PC-3 (cell line): ENCODE data around the gene EBLN1. TPM values are rescaled to one million over a fixed set of nuclear protein-coding genes. Genes with fewer than 3 reads are reported as not detected.
A peak's percentile ranks its signal among the peaks of the same experiment; 100 is the strongest.

Experiments used
- ATAC-seq: fragments of 200-7000 bp; cut with Tn5 transposase; 2 replicates; pipeline ENCODE4 v1.9.1; 2020; ENCODE audit warnings: mild to moderate bottlenecking, moderate library complexity
- BruUV-seq: library from RNA; stranded (reverse); fragments of 400-500 nt; replicated peaks from 2 replicates; lab custom pipeline; 2021; lab: Mats Ljungman, UMichigan
- CTCF ChIA-PET: fragments of 300-600 bp; sonication (Branson Sonifier 250); formaldehyde crosslinking; loops from one replicate; lab custom pipeline; 2022; ENCODE audit warnings: antibody characterized with exemption; lab: Charles Lee
- POLR2A ChIA-PET: fragments of 300-600 bp; sonication (Branson Sonifier 250); formaldehyde crosslinking; loops from one replicate; lab custom pipeline; 2022; ENCODE audit warnings: antibody characterized with exemption; ENCODE audit not compliant: unreplicated experiment; lab: Charles Lee
- DNase-seq: peaks from one replicate; pipeline ENCODE4 v3.0.0-alpha.2; 2015
- H2AFZ ChIP-seq: fragments of 300-600 bp; sonication (generic); 2 replicates; pipeline ENCODE4 v1.6.0; 2016; ENCODE audit warnings: antibody characterized with exemption, low read length
- H3F3A ChIP-seq: fragments of 300-600 bp; sonication (generic); one replicate; pipeline ENCODE4 v1.6.0; 2017; ENCODE audit warnings: antibody characterized with exemption, low read length, control low read depth, mild to moderate bottlenecking; ENCODE audit not compliant: unreplicated experiment
- H3K27ac ChIP-seq: fragments of 300-600 bp; sonication (generic); 2 replicates; pipeline ENCODE4 v1.5.1; 2016; ENCODE audit warnings: mild to moderate bottlenecking, low read length
- H3K27me3 ChIP-seq: fragments of 300-600 bp; sonication (generic); 2 replicates; pipeline ENCODE4 v1.6.1; 2016; ENCODE audit warnings: low read length, mixed read lengths
- H3K36me3 ChIP-seq: fragments of 300-600 bp; sonication (generic); 2 replicates; pipeline ENCODE4 v1.6.1; 2016; ENCODE audit warnings: low read depth, mixed run types, low read length, mixed read lengths
- H3K4me1 ChIP-seq: fragments of 300-600 bp; sonication (generic); 2 replicates; pipeline ENCODE4 v1.5.1; 2016; ENCODE audit warnings: low read length; ENCODE audit not compliant: insufficient read depth
- H3K4me2 ChIP-seq: fragments of 300-600 bp; sonication (generic); 2 replicates; pipeline ENCODE4 v1.6.0; 2016; ENCODE audit warnings: low read length
- H3K4me3 ChIP-seq: fragments of 300-600 bp; sonication (generic); 2 replicates; pipeline ENCODE4 v1.5.1; 2016; ENCODE audit warnings: mild to moderate bottlenecking, low read length, mixed read lengths
- H3K79me2 ChIP-seq: fragments of 300-600 bp; sonication (generic); 2 replicates; pipeline ENCODE4 v1.6.1; 2017; ENCODE audit warnings: low read length, mixed read lengths
- H3K9ac ChIP-seq: fragments of 300-600 bp; sonication (generic); 2 replicates; pipeline ENCODE4 v1.6.0; 2016; ENCODE audit warnings: mild to moderate bottlenecking, low read length
- H3K9me2 ChIP-seq: fragments of 300-600 bp; sonication (generic); replicated peaks from 2 replicates; pipeline ENCODE4 v1.6.1; 2016; ENCODE audit warnings: mixed run types, low read length, mixed read lengths
- H3K9me3 ChIP-seq: fragments of 300-600 bp; sonication (generic); 2 replicates; pipeline ENCODE4 v1.6.1; 2016; ENCODE audit warnings: low read length, mixed read lengths
- H4K20me1 ChIP-seq: fragments of 300-600 bp; sonication (generic); 2 replicates; pipeline ENCODE4 v1.6.1; 2016; ENCODE audit warnings: low read length, mixed read lengths
- EZH2 ChIP-seq: fragments of 300-600 bp; sonication (generic); IDR thresholded peaks from one replicate; pipeline ENCODE4 v1.6.1; 2017; ENCODE audit warnings: antibody characterized with exemption, mild to moderate bottlenecking, low read length; ENCODE audit not compliant: unreplicated experiment
- EZH2phosphoT487 ChIP-seq: fragments of 300-600 bp; sonication (generic); IDR thresholded peaks from 2 replicates; pipeline ENCODE4 v1.6.1; 2018; ENCODE audit warnings: mild to moderate bottlenecking, antibody characterized with exemption, low read length, borderline replicate concordance
- intact Hi-C: fragments of 100-400 bp; cut with micrococcal nuclease; formaldehyde crosslinking; loops from 2 replicates; pipeline ENCODE4 v1.9.0; 2023
- total RNA-seq: library from RNA; depleted of rRNA; stranded (reverse); fragments of >200 nt; gene quantifications from 2 replicates; pipeline ENCODE4 v1.2.3, GENCODE V29; 2014
- TF ChIP-seq, protein P1 (sequence below): fragments of 300-600 bp; sonication (generic); conservative IDR thresholded peaks from 2 replicates; pipeline ENCODE4 v1.5.1; 2017; ENCODE audit warnings: antibody characterized with exemption, low read depth, mild to moderate bottlenecking, low read length

EBLN1 gene
- total RNA-seq, 1 experiment from 2014 or later, result not detected

DNA sequence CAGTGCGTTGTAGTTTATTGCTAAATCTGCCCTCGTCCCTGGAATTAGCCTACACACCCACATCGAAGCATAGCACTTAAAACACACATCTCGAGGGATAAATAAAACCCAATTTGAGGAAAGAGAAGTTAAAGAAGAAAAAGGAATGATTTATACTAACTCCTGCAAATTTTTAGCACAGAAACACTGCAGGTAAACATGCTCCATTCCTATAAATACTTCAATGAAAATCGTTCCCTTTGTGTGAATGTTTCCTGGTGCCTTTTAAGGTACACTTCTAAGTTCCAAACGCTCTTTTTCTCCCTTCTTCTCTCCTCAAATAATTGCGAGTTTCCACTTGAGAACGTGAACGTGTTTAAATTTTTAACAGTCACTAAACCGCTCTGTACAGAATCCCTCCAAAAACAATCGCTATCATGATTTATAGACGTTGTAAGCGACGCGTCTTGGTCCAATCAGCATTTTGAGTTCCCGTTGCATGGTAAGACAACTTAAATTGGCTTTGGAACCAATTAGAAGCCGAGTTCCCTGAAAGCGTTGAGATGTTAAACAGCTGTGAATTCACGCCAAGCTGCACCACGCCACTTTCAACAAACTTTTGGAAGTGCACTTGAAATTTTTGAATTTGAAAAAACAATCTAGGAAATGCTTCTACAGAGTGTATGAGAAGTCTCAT is 12.5 kb upstream of the EBLN1 start:
- ATAC-seq, result peak; percentile 61
- no peaks in the 10 kb centered on the region for H3K36me3 ChIP-seq
- no peaks in the 10 kb centered on the region for H3K79me2 ChIP-seq
- TF ChIP-seq EZH2 (no peak), EZH2phosphoT487 (no peak)
- TF ChIP-seq, protein P1, sequence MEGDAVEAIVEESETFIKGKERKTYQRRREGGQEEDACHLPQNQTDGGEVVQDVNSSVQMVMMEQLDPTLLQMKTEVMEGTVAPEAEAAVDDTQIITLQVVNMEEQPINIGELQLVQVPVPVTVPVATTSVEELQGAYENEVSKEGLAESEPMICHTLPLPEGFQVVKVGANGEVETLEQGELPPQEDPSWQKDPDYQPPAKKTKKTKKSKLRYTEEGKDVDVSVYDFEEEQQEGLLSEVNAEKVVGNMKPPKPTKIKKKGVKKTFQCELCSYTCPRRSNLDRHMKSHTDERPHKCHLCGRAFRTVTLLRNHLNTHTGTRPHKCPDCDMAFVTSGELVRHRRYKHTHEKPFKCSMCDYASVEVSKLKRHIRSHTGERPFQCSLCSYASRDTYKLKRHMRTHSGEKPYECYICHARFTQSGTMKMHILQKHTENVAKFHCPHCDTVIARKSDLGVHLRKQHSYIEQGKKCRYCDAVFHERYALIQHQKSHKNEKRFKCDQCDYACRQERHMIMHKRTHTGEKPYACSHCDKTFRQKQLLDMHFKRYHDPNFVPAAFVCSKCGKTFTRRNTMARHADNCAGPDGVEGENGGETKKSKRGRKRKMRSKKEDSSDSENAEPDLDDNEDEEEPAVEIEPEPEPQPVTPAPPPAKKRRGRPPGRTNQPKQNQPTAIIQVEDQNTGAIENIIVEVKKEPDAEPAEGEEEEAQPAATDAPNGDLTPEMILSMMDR, result no peak
- ChIA-PET CTCF (interaction anchor here (0.6 kb wide), 1 partner anchor 1237 kb away, joined by 3 read pairs; no protein-coding TSS in a partner anchor), POLR2A (interaction anchor here (0.7 kb wide), 2 partner anchors 75 to 85 kb away, joined by 3 to 7 read pairs; no protein-coding TSS in a partner anchor)
- H3K27me3 ChIP-seq, result no peaks in the 10 kb centered on the region
- peak; percentile 73 for DNase-seq
- peak overlapping the region; percentile 93 for H2AFZ ChIP-seq
- H3K4me3 ChIP-seq, result peak overlapping the region; percentile 99
- H3F3A ChIP-seq, result no peaks in the 10 kb centered on the region
- TSS peak; percentile 69 for BruUV-seq
- H3K4me1 ChIP-seq, result peaks cover 14% of the 10 kb centered on the region
- H3K9me2 ChIP-seq, result no peaks in the 10 kb centered on the region
- peak overlapping the region; percentile 88 for H3K9ac ChIP-seq
- intact Hi-C loops, result loop anchor here (1.0 to 2.0 kb wide), 2 partner anchors 57 to 227 kb away; partner anchors contain the start of gene DNAJC1
- no peaks in the 10 kb centered on the region for H3K9me3 ChIP-seq
- no peaks in the 10 kb centered on the region for H4K20me1 ChIP-seq
- H3K27ac ChIP-seq, result peak overlapping the region; percentile 86
- H3K4me2 ChIP-seq, result peak overlapping the region; percentile 96

DNA sequence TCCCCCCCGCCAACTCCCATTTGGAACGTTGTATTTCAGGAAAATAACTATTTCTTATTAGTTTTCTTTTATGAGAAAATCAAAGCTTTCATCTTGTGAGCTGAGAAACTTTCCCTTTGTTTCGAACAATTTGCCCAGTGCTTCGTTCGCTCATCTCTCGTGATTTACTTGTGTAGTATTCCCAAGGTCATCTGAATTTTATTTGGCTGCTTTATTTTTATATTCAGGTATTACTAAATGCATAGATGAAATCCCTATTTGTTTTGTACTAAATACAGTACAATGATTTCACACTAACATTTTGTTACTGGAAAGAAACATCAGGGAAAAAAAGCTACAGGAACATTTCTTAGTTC is 12.0 kb upstream of the EBLN1 start:
- no TSS peak for BruUV-seq
- Histone ChIP-seq H3K27me3 (no peaks in the 10 kb centered on the region), H3K4me1 (peaks cover 14% of the 10 kb centered on the region), H3K4me3 (peak overlapping the region; percentile 99), H3K9ac (peak overlapping the region; percentile 88), H3K36me3 (no peaks in the 10 kb centered on the region), H3K9me3 (no peaks in the 10 kb centered on the region), H3K9me2 (no peaks in the 10 kb centered on the region), H4K20me1 (no peaks in the 10 kb centered on the region), H2AFZ (peak overlapping the region; percentile 93), H3K27ac (peak overlapping the region; percentile 86), H3K4me2 (peak overlapping the region; percentile 96), H3K79me2 (no peaks in the 10 kb centered on the region), H3F3A (no peaks in the 10 kb centered on the region)
- ChIA-PET POLR2A (interaction anchor here (0.6 kb wide), 1 partner anchor 87 kb away, joined by 3 read pairs; no protein-coding TSS in a partner anchor), CTCF (no interaction called here)
- TF ChIP-seq EZH2phosphoT487, result no peak
- no peak for TF ChIP-seq EZH2
- TF ChIP-seq, protein P1, result no peak
- ATAC-seq (no peak), DNase-seq (no peak)
- intact Hi-C loops, result loop anchor here (1.0 to 2.0 kb wide), 4 partner anchors 17 to 227 kb away; partner anchors contain the start of genes COMMD3 and DNAJC1
